Measurements from ENCODE around the gene PUS7.

The PUS7 gene

GRCh38 chr7:105480931-105481330, 41.1 kb downstream of the PUS7 start:
- H3K36me3 ChIP-seq (ENCODE audit: insufficient read depth, low read length): peaks cover 55% of the 10 kb centered on the region
- no peaks in the 10 kb centered on the region for H3K9me2 ChIP-seq (ENCODE audit: low read depth, low read length)
- H3K79me2 ChIP-seq (ENCODE audit: insufficient read depth, low read length): no peaks in the 10 kb centered on the region
- H2AFZ ChIP-seq (ENCODE audit: low read length): no peak overlapping the region
- no peaks in the 10 kb centered on the region for H4K20me1 ChIP-seq (ENCODE audit: insufficient read depth, low read length)
- H3K9ac ChIP-seq (ENCODE audit: low read length): no peak overlapping the region
- H3K4me2 ChIP-seq (ENCODE audit: low read length): no peak overlapping the region
- no peak overlapping the region for H3K27ac ChIP-seq (ENCODE audit: low read depth, low read length, poor library complexity, severe bottlenecking)
- no peaks in the 10 kb centered on the region for H3K9me3 ChIP-seq (ENCODE audit: low read length)
- no peak overlapping the region for H3K4me3 ChIP-seq (ENCODE audit: low read depth, low read length, poor library complexity, severe bottlenecking)
- TF ChIP-seq, protein P1, sequence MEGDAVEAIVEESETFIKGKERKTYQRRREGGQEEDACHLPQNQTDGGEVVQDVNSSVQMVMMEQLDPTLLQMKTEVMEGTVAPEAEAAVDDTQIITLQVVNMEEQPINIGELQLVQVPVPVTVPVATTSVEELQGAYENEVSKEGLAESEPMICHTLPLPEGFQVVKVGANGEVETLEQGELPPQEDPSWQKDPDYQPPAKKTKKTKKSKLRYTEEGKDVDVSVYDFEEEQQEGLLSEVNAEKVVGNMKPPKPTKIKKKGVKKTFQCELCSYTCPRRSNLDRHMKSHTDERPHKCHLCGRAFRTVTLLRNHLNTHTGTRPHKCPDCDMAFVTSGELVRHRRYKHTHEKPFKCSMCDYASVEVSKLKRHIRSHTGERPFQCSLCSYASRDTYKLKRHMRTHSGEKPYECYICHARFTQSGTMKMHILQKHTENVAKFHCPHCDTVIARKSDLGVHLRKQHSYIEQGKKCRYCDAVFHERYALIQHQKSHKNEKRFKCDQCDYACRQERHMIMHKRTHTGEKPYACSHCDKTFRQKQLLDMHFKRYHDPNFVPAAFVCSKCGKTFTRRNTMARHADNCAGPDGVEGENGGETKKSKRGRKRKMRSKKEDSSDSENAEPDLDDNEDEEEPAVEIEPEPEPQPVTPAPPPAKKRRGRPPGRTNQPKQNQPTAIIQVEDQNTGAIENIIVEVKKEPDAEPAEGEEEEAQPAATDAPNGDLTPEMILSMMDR (IDR thresholded peaks at IDR 0.05; ENCODE audit: low read length): no peak
- no peak for TF ChIP-seq EZH2 (IDR thresholded peaks at IDR 0.05; ENCODE audit: borderline replicate concordance, low read length)
- no peaks in the 10 kb centered on the region for H3K27me3 ChIP-seq (ENCODE audit: insufficient read depth, low read length)
- no peaks in the 10 kb centered on the region; the same call in 1 of the 2 replicates for H3F3A ChIP-seq (ENCODE audit: insufficient read depth, low read length)
- no peaks in the 10 kb centered on the region for H3K4me1 ChIP-seq (ENCODE audit: insufficient read depth, low read length, severe bottlenecking)

DNA sequence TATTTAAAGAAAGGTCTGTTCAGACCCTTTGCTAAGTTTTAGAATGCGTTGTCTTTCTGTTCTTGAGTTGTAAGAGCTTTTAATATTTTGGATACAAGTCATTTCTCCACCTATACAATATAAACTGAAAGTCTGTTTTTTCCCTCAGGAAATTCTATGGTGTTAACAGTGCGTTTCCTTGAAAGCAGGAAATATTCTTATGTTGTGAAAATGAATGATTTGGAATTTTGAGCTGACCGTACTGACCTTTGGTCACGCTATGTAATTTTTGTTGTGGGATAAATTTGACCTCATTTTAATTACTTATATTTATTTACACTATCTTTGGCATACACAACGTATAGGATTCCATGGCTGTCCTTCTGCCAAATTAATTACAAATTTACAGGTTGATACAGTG, 43.5 kb downstream of the PUS7 start:
- Histone ChIP-seq H3K4me1 (ENCODE audit: insufficient read depth, low read length, severe bottlenecking) (no peaks in the 10 kb centered on the region), H3K4me3 (ENCODE audit: low read depth, low read length, poor library complexity, severe bottlenecking) (no peak overlapping the region), H3K9me2 (ENCODE audit: low read depth, low read length) (no peaks in the 10 kb centered on the region), H4K20me1 (ENCODE audit: insufficient read depth, low read length) (no peaks in the 10 kb centered on the region), H3K9ac (ENCODE audit: low read length) (no peak overlapping the region), H3K36me3 (ENCODE audit: insufficient read depth, low read length) (peaks cover 47% of the 10 kb centered on the region), H3K27me3 (ENCODE audit: insufficient read depth, low read length) (no peaks in the 10 kb centered on the region), H3K79me2 (ENCODE audit: insufficient read depth, low read length) (no peaks in the 10 kb centered on the region), H3K4me2 (ENCODE audit: low read length) (no peak overlapping the region), H3F3A (ENCODE audit: insufficient read depth, low read length) (no peaks in the 10 kb centered on the region; the same call in 1 of the 2 replicates), H3K27ac (ENCODE audit: low read depth, low read length, poor library complexity, severe bottlenecking) (no peak overlapping the region), H2AFZ (ENCODE audit: low read length) (no peak overlapping the region), H3K9me3 (ENCODE audit: low read length) (no peaks in the 10 kb centered on the region)
- TF ChIP-seq, protein P1 (IDR thresholded peaks at IDR 0.05; ENCODE audit: low read length): no peak
- no peak for TF ChIP-seq EZH2 (IDR thresholded peaks at IDR 0.05; ENCODE audit: borderline replicate concordance, low read length)

- H3K27me3 ChIP-seq (ENCODE audit: insufficient read depth, low read length): no peaks in the 10 kb centered on the region
- no peak overlapping the region for H3K27ac ChIP-seq (ENCODE audit: low read depth, low read length, poor library complexity, severe bottlenecking)
- no peaks in the 10 kb centered on the region for H3K4me1 ChIP-seq (ENCODE audit: insufficient read depth, low read length, severe bottlenecking)
- H3K9ac ChIP-seq (ENCODE audit: low read length): no peak overlapping the region
- no peaks in the 10 kb centered on the region for H4K20me1 ChIP-seq (ENCODE audit: insufficient read depth, low read length)
- no peak overlapping the region for H2AFZ ChIP-seq (ENCODE audit: low read length)
- H3K36me3 ChIP-seq (ENCODE audit: insufficient read depth, low read length): peaks cover 47% of the 10 kb centered on the region
- H3K4me2 ChIP-seq (ENCODE audit: low read length): no peak overlapping the region
- H3K9me3 ChIP-seq (ENCODE audit: low read length): no peaks in the 10 kb centered on the region
- no peaks in the 10 kb centered on the region; the same call in 1 of the 2 replicates for H3F3A ChIP-seq (ENCODE audit: insufficient read depth, low read length)
- H3K9me2 ChIP-seq (ENCODE audit: low read depth, low read length): no peaks in the 10 kb centered on the region
- H3K79me2 ChIP-seq (ENCODE audit: insufficient read depth, low read length): no peaks in the 10 kb centered on the region
- no peak for TF ChIP-seq EZH2 (IDR thresholded peaks at IDR 0.05; ENCODE audit: borderline replicate concordance, low read length)
- TF ChIP-seq, protein P1 (IDR thresholded peaks at IDR 0.05; ENCODE audit: low read length): no peak
- no peak overlapping the region for H3K4me3 ChIP-seq (ENCODE audit: low read depth, low read length, poor library complexity, severe bottlenecking)
These were observed 44.2 kb downstream of the PUS7 start for GRCh38 chr7:105477908-105478307.
